Brain microvascular endothelial cell (primary cell): ENCODE results near the gene PRDM5.
A peak's percentile ranks its signal among the peaks of the same experiment; 100 is the strongest.

Experiments
- DNase-seq: peaks from one replicate; pipeline ENCODE4 v3.0.0-alpha.2; 2020
- H3K27ac ChIP-seq: fragments of 250-450 bp; sonication (Bioruptor Pico); 2 replicates; pipeline ENCODE4 v1.5.1; 2020; ENCODE audit warnings: mild to moderate bottlenecking, moderate library complexity
- H3K27me3 ChIP-seq: fragments of 250-450 bp; sonication (Bioruptor Pico); replicated peaks from 2 replicates; pipeline ENCODE4 v1.5.1; 2020; ENCODE audit warnings: mild to moderate bottlenecking
- H3K36me3 ChIP-seq: fragments of 250-450 bp; sonication (Bioruptor Pico); replicated peaks from 2 replicates; pipeline ENCODE4 v1.5.1; 2020; ENCODE audit warnings: mild to moderate bottlenecking
- H3K4me3 ChIP-seq: 2 replicates; pipeline ENCODE4 v1.5.1; 2011; ENCODE audit warnings: low read depth, mild to moderate bottlenecking, control low read depth, low read length, moderate library complexity
- in situ Hi-C: cut with HindIII; loops from 2 replicates; pipeline ENCODE4 v1.10.0; 2017; ENCODE audit warnings: low sequenced_read_pairs, low pct_ligation_motif_present
- TF ChIP-seq, protein P1 (sequence below): IDR thresholded peaks from 2 replicates; pipeline ENCODE4 v1.5.1; 2011; ENCODE audit warnings: low read depth, mild to moderate bottlenecking, moderate library complexity, low read length, control low read depth, inconsistent platforms; ENCODE audit errors: missing control alignments

The PRDM5 gene

DNA sequence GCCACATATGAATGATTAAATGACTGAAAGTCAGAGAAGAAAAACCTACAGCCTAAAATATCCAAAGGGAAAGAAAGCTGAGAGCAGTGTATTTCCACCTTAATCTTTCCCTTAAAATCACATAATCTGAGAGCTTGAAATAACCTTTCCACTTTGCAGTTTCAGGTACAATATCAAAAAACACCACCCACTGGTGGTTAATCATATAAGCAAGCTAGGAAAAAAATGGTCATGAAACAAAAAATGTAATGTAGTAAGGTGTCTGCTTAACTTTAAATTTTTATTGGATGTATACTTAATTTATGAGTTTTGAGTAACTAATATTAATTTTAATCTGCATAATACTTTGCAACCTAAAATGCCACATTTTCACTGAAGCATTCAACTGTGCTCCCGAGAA is 3.2 kb downstream of the PRDM5 start:
- Histone ChIP-seq H3K27ac (no peak overlapping the region), H3K27me3 (no peaks in the 10 kb centered on the region), H3K4me3 (no peak overlapping the region), H3K36me3 (no peaks in the 10 kb centered on the region)
- DNase-seq = no peak
- in situ Hi-C loops = no loop called here
- TF ChIP-seq, protein P1, sequence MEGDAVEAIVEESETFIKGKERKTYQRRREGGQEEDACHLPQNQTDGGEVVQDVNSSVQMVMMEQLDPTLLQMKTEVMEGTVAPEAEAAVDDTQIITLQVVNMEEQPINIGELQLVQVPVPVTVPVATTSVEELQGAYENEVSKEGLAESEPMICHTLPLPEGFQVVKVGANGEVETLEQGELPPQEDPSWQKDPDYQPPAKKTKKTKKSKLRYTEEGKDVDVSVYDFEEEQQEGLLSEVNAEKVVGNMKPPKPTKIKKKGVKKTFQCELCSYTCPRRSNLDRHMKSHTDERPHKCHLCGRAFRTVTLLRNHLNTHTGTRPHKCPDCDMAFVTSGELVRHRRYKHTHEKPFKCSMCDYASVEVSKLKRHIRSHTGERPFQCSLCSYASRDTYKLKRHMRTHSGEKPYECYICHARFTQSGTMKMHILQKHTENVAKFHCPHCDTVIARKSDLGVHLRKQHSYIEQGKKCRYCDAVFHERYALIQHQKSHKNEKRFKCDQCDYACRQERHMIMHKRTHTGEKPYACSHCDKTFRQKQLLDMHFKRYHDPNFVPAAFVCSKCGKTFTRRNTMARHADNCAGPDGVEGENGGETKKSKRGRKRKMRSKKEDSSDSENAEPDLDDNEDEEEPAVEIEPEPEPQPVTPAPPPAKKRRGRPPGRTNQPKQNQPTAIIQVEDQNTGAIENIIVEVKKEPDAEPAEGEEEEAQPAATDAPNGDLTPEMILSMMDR = peak; percentile 7

DNA sequence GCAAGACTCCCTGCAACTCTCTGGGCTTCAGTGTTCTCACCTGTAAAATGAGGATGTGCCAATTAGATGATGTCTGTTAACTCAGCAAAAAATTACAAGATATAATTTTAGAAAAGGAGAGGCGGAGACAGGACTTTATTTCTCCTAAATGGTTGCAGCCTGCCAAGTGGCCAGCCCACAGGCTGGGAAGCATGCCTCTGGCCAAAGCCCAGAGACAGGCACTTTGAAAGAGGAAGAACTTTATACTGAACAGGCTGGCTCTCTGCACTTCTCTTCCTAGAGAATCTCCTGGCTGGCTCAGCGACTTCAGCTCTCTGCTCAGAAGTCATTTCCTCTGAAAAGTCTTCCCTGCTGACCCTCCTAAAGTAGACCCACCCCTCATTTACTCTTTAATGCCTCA is 3.7 kb downstream of the PRDM5 start:
- no peak for DNase-seq
- Histone ChIP-seq H3K36me3 (no peaks in the 10 kb centered on the region), H3K4me3 (no peak overlapping the region), H3K27me3 (no peaks in the 10 kb centered on the region), H3K27ac (no peak overlapping the region)
- in situ Hi-C loops = no loop called here
- TF ChIP-seq, protein P1 = no peak

DNA sequence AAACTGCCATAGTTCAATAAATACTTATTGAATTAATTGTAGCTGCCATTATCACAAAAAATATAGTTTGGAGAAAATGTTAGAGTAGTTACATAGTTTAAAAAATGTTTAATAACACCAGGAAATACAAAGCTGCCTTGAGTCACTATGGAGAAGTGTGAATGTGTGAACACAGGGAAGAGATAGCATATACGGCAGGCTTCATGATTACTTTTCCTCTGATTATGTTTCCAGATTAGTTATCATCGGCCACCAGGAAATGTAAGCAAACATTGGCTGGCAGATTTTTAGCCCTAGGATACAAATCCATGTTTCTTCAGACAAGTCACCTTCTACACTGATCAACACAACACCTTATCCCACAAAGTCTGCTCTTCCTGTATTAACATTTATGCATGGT is 4.4 kb downstream of the PRDM5 start:
- TF ChIP-seq, protein P1 = no peak
- H3K27me3 ChIP-seq = no peaks in the 10 kb centered on the region
- in situ Hi-C loops = no loop called here

GRCh38 chr4:120916937-120917336 is 5.6 kb downstream of the PRDM5 start:
- no peak overlapping the region for H3K27ac ChIP-seq
- TF ChIP-seq, protein P1 = no peak
- no peak for DNase-seq
- no peaks in the 10 kb centered on the region for H3K36me3 ChIP-seq
- H3K27me3 ChIP-seq = no peaks in the 10 kb centered on the region
- in situ Hi-C loops = no loop called here
- no peak overlapping the region for H3K4me3 ChIP-seq

More for the DNA sequence above, 4.4 kb downstream of the PRDM5 start:
- no peak for DNase-seq
- Histone ChIP-seq H3K4me3 (no peak overlapping the region), H3K27ac (no peak overlapping the region), H3K36me3 (no peaks in the 10 kb centered on the region)

- DNase-seq = no peak
- H3K36me3 ChIP-seq = no peaks in the 10 kb centered on the region
- no peaks in the 10 kb centered on the region for H3K27me3 ChIP-seq
- in situ Hi-C loops = no loop called here
- no peak overlapping the region for H3K4me3 ChIP-seq
- TF ChIP-seq, protein P1 = no peak
- H3K27ac ChIP-seq = no peak overlapping the region
Observed at GRCh38 chr4:120915336-120915735, 7.2 kb downstream of the PRDM5 start.

- in situ Hi-C loops = no loop called here
- DNase-seq = no peak
- Histone ChIP-seq H3K27ac (no peak overlapping the region), H3K27me3 (no peaks in the 10 kb centered on the region), H3K4me3 (no peak overlapping the region), H3K36me3 (no peaks in the 10 kb centered on the region)
- TF ChIP-seq, protein P1 = no peak
Observed at GRCh38 chr4:120903419-120903818, 19.1 kb downstream of the PRDM5 start.
